ENCODE measurements around the gene NUDT13.

The NUDT13 gene

DNA sequence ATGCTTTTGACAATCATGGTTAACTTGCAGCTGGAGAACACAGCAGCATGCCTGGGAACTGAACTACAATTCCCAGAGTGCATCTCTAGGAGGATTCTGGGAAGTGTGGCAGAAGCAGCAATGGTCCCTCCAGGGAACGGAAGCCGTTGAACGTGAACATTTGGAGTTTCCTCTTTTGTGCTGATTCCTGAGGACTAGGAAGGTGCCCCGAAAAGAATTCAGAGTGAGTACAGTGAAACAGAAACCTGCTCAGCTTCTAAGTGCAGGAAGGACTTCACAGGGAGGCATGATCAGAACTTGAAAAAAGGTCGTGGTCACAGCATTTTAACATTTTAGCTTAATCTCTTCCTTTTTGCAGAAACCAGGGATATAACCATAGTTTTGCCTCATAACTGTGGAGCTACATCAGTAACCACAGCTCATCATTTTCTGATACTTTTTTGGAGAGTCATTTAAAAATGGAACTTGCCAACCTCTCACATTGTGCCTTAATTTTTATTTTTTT, at the start of gene NUDT13:
NUDT13 (plus strand) TSS at position 111 of the 505 bp plus-strand sequence. CDS start 3,911 bp downstream, outside the sequence.
- DNase-seq: peak; percentile 85 to 92 (median 89)

DNA sequence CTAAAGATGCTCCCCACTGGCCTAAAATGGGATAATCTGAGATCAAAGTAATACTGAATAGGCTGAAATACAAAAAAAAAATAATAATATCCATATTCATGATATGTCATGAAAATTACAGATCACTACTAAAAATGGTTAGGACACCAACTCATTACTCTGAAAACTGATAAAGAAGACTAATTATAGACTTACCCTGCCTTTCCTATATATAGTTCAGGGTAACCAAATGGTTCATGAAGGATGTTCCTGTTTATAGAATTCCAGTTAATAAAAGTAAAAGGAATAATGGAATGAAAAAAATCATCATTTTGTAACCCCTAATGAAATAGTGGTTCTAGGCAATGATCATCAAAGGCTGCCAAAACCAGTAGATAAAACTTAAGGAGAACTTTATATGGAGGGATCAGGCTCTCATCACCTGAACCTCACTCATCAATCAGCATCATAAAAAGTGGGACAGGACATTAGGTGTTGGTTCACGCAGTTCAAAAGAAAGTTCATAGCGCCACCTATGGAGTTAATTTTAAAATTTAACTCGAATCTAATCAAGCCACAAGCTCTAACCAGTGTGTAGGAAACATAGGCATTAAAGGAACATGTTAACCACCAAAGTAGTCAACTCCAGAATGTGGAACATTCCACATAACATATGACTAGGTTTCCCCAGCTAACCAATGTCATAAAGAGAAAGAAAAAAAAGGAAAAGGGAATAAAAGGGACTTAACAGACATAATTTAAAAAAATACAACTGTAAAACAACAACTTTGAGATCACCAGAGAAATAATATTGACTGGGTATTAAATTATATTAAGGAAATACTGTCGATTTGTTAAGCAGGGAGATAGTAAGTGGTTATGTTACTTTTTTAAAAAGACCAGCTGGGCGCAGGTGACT, 49.3 kb upstream of the NUDT13 start:
- DNase-seq: peak; percentile 10 to 35 (median 34)

DNA sequence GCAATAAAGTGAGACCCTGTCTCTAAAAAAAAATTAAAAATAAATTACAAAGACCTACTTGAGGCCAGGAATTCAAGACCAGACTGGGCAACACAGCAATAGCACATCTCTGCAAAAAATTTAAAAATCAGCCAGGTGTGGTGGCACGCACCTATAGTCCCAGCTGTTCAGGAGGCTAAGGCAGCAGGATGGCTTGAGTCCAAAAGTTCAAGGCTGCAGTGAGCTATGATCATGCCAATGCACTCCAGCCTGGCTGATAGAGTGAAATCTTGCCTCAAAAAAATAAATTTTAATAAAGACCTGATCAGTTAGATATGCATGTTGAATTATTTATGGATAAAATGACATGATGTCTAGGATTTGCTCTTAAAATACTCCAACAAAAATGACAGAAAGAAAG, 48.5 kb upstream of the NUDT13 start:
- DNase-seq: no peak

DNA sequence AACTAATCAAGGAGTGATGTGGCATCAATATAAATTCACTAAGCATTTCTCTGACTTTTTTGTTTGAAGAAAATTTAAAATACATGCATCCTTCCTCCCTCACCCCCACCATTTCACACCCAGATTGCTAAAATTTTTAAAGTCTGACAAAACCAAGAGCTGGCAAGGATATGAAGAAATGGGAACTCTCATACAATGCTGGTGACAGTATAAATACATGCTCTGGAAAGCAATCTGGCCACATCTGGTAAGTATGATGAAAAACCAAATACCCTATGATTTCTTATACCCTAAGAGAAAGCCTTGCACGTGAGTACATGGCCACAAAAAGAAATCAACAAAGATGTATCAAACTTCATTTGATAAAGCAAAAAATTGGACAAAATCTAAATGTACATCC, 44.8 kb upstream of the NUDT13 start:
- no peak for DNase-seq

DNA sequence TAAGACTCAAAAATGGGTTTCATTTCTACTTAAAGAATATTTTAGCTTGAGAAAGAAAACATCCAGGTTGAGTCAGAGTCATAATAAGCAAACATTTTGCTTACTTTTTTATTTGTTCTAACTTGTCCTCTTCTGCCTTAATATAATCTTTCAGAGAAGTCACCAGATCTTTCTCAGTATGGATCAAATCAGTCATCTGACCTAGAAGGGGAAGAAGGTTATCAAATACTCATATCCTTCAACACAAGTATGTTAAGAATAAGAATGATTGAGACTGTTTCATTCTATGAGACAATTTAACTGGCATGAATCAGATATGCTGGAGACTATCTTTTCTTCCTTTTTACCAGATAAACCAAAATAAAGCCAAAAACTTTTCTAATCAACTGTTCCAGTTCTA, 36.6 kb upstream of the NUDT13 start:
- DNase-seq: no peak

DNA sequence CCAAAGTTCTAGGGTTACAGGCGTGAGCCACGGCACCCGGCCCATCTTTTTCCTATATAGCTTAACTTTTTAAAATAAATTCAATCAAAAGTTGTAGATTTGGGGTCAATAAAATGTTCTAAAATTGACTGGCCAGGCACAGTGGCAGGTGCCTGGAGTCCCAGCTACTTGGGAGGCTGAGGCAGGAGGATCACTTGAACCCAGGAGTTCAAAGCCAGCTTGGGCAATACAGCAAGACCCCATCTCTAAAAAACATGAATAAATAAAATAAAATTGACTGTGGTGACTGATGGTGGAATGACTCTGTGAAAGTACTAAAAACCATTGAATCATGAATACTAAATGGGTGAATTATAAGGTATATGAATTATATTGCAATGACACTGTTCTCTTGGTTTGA, 34.4 kb upstream of the NUDT13 start:
- no peak for DNase-seq

DNA sequence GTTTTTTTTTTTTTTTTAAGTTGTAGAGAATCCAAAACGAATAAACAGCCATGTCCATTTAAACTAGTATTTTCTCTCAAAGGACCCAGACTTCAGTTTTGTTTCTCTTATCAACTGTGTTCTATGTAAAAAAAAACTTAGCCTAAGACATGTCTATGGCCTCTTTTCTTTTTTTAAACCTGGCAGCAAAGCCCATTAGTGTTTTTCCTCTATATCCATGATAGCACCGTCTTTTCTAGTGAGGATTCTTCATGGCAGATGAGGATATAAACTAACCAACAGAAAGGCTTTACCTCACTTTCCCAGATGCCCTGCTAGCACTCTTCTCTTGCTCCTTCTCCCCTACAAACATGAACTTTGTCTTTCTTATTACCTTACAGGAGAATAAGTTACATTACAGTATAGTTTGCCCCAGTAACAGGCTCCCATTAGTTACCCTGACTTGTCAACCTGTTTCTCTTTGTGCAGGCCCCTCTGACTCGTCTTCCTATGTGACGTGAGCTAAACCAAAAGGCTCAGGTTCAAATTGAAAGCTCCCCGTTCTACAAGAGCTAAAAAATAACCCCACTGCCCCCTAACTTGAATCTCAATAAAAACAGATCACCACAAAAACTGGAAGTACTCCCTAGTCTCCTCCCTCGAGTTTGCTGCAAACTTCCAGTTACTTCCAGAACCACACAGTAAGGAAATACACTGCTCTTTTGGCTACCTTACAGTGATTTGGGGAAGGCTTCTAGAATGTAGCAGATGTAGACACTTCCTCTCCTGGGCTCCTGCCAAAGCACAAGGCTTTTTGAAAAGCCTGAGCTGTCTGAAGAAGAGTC, 33.7 kb upstream of the NUDT13 start:
- DNase-seq: peak; percentile 33 to 50 (median 38)

DNA sequence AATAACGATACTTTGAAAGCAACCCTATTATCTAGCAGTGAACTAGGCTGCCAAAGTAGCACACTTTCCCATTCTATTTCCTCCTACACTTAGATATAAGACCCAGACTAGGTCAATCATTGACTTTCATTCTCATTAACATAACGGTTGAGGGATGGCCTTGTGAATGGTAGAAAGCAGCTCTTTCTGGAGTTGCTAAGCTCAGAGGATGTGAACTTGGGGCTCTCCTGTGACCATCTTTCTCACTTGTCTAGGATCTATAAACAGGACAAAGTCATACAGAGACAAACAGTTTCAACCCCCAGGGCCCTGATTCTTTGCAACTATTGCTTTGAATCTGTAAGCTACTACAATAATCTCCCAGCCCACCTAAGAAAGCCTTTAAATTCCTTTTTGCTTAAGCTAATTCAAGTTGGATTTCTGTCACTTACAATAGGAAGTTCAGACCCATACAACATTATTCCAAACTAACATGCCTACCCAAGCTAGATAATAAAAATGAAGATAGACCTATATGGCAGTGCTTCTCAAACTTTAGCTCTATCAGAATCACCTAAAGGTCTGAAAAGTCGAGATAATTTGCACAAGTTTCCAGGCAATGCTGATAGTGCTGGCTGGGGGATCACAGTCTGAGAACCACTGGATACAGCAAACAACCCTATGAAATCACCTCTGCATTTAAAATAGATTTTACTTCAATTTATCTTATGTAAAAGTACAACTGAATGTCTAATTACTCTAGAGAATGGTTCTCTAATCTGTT, 30.3 kb upstream of the NUDT13 start:
- no peak for DNase-seq

DNA sequence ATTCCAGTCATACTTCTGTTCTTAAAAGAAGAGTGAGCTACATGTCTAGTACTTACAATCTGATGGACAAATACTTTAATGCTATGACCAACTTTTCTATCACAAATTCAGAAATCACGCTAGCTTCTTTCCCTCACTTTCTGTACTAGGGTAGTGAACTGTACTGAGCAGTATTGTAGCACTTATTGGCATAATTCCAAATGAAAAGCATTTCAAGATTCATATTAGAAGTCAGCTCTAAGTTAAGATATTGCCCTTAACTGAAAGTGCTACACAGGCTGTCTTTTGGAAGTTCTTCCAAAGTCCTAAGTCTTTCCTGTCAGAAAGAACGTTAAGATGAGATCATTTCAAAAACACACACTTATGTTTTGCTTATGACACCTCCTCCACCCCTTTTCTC, 27.0 kb upstream of the NUDT13 start:
- DNase-seq: no peak

DNA sequence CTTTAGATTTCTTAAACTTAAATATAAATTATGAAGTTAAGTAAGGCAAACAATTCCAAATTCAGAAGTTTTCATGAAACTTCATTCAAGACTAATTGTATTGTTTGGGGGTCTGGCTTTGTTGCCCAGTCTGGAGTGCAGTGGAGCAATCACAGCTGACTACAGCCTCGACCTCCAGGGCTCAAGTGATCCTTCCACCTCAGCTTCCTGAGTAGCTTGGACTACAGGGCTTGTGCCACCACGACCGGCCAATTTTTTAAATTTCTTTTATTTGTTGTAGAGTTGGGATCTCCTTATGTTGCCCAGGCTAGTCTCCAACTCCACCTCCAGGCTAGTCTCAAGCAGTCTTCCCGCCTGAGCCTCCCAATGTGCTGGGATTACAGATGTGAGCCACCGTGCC, 26.0 kb upstream of the NUDT13 start:
- no peak for DNase-seq

DNA sequence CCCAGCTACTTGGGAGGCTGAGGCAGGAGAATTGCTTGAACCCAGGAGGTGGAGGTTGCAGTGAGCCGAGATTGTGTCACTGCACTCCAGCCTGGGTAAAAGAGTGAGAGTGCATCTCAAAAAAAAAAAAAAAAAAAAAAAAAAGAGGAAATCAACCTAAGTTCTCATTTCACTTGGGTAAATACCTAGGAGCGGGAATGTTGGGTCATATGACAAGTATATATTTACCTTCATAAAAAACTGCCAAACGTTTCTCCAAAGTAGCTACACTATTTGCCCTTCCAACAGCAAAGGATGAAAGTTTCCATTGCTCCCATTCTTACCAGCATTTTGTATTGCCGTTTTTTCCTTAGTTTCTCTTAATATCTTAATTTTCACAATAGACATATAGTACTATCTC, 23.4 kb upstream of the NUDT13 start:
- DNase-seq: peak in 1 of 3 donors; percentile 23

DNA sequence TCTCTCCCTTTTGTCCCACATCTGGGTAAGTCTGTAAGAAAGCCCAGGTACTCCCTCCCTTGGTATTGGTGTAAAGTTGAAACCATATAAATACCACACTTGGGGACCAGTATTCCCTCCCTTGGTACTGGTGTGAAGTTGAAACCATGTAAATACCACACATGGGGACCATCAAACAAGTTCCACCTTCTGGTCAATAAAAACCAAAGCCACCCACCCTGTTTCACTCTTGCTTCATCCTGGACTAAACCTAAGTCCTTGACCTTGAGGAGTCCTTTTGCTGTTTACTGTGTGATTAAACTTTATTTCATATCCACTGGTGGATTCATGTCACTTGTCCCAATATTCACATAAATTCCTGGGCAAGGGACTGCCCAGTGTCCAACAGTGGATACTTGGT, 22.0 kb upstream of the NUDT13 start:
- peak; percentile 15 to 25 (median 25) for DNase-seq

DNA sequence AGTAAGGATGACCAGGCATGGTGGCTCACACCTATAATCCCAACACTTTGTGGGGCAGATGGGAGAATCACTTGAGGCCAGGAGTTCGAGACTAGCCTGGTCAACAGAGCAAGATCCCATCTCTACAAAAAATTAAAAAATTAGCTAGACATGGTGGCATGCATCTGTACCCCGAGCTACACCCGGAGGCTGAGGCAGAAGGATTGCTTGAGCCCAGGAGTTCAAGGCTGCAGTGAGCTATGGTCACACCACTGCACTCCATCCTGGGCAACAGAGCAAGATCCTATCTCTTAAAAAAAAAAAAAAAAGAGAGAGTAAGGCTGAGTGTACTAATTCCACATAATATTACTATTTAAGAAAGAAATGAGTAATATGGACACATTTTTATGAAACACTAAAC, 17.4 kb upstream of the NUDT13 start:
- no peak for DNase-seq

DNA sequence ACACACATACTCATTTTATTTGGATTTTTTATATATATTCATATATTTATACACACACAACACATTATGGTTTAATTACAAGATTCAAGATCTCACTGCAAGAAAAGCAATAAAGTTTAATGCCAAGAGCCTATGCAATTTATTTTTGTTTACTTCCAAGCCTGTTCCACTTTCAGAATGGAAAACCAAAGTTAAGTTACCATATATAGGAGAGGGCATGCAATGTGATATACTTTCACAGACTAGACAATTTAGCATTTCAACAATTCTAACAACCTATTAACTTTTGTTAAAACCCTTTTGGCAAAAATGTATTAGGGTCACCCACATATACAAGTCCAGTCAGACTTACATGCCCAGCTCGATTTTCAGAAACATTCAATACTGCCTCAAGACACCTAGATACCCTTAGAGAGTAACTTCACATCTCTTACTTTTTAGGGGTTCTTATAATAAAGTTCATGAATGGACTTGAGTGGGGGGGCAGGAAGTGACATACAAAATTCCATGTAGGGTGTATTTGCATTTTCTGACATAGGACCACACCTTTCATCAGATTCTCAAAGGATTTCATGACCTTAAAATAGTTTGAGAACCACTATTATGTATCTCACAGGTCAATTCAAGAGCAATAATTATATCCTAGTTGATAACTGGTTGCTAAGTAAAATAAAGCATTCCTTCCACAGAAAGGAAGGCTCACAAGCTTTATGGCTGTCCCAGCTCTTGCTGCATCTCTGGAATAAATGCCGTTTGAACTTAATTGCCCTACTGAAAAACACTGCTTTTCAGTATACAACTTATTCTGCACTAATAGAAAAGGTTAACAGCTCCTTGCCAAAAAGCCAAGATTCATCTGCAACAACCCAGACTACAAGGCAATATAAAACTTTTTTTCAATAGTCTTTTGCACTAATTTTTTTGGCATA, 16.1 kb upstream of the NUDT13 start:
- peak in 1 of 3 donors; percentile 13 for DNase-seq

DNA sequence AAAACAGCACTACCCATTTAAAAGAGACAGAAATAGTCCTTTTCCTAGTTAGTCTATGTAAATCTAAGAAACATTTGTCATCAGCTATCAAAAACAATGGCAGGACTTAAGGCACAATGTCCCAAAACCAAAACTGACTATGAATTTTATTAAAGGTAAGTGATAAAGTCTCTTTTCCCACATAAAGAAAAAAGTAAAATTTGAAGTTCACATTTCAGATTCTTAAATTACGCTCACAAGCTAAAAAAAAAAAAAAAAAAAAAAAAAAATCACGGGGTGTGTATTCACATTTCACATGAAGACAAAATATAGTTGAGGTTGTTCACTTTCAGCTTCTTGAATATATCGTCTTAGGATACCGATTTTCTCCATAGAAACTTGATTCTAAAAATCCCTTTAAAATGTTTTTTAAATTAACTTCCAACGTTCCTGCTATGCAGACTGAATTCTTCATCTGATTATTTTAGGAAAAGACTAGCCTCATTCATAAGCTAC, 15.2 kb upstream of the NUDT13 start:
- no peak for DNase-seq

DNA sequence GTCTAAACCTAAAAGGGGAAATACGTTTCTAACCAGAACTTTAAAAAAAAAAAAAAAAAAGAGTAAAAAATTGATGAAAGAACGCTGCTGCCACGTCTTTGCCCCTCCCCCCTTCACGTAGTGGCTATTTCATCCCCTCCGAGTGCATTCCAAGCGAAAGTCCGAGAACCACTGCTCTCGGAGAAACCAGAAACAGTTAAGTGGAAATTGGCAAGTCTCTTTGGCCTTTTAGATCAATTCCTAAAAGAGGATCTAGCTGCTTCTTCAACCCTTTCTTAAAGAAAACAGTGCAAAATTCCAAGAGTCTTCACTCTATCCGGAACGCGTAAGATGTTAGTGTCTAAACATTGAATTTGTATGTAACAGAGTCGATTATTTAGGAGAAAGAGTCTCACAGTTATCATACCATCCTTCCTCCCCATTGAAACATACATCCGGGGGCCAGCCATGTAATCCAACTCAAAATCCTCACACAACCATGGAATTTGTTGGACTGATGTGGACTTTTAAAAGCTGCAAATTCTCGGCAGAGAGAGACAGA, 14.7 kb upstream of the NUDT13 start:
- peak; percentile 68 to 75 (median 75) for DNase-seq

DNA sequence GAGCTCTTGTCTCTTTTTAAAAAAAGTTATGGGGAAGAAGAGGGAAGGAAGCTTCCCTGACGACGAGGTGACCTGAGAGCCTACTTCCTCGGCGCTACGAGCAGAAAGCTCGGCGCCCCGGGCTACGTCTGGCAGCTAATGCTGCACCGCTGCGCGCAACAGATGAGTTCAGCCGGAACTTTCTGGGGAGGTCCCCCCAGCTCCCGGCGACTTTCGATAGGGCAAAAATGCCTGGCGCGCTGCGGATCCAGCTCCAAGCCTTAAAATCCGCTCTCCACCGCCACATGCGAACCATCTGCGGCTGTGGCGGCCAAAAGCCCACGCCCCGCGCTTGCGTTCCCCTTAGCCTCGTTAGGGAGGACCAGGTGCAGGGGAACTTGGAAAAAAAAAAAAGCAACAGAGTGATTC, 14.2 kb upstream of the NUDT13 start:
- DNase-seq: peak; percentile 84 to 91 (median 87)

DNA sequence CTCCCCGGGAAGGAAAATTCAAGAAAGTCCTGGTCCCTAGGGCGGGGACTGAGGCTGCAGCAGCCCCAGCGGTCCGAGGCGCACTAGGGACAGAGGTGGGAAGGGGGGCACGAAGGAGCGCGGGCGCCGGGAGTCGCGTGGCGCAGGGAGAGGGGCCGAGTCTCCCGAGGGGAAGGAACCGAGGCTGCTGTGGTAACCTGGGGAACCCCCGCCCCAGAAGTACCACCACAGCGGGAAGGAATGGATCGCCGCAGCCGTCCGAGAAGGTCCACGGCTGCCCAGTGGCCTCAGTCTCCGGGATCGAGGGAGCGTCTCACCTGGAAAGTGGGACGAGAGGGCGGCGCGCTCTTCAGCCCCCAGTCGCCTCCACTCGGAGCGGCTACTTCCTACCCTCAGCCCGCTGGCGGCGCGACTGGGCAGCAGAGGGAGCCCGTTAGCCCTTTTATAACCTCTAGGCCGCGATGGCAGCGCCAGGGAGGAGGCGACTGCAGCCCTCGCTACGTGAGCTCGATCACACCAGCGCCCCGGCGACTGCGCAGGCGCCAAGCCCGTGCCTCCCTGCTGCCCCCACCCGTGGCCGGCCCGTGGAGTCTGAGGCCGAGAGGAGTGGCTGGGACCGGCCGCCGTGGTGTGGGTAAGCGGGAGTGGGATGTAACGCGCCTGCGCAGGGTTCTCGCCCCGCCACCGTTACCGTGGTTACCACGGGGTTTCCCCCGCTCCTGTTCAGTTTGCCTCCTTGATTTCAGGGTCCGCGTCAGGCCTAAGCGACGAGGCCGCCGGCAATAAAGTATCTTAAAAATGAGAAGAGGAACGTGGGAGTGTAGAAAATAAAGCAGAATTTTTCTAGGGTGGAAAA, 13.6 kb upstream of the NUDT13 start, which contains the start of gene P4HA1:
P4HA1 (minus strand) TSS at position 418 of the 856 bp plus-strand sequence. CDS start 21,983 bp downstream, outside the sequence.
- peak; percentile 99 to 100 (median 99) for DNase-seq

DNA sequence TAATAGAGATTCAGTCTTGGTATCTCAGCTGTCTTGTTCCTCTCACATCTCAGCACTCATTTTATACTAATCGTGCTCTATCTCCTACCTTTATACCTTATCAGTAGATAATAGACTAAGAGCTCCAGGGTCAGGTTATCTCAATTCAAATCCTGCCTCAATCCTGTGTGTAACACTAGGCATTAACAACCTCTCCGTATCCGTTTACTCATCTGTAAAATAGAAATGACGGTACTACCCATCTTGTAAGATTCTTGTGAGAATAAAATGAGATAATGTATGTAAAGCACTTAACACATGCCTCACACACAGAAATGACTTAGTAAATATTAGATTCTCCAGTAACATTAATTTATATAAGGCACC, 13.0 kb upstream of the NUDT13 start:
- no peak for DNase-seq

DNA sequence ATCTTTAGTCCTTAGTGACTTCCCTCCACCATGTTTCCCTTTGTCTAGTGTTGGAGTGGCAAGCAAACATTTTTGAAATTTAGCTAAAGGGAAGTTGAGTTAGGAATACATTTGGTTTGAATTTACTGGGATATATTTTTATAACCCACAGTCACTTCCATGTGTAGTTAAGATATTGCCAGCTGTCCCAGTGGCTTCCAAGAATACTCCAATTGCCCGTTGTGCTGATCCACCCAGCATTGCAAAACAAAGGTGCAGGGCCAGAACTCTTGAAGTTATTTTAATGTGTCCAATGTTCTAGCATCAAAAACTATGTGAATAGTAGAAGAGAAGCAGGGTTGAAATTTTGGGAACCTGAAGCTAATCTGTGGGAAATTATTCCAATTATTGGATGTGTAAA, 11.1 kb upstream of the NUDT13 start:
- DNase-seq: no peak
